ENCODE measurements around the gene RUNX1.

GRCh38 chr21:34909492-34910292 lies 139.4 kb downstream of the RUNX1 start:
- TF ChIP-seq HDAC2 (CRISPR knock-in tag; IDR thresholded peaks at IDR 0.05), result no peak
- no peak for TF ChIP-seq KDM5A (IDR thresholded peaks at IDR 0.05; ENCODE audit: borderline replicate concordance, low read length)
- TF ChIP-seq HNF4A (CRISPR knock-in tag; IDR thresholded peaks at IDR 0.05), result no peak
- no peak for TF ChIP-seq SMARCC2 (IDR thresholded peaks at IDR 0.05)
- TF ChIP-seq JUND (CRISPR knock-in tag; IDR thresholded peaks at IDR 0.05), result no peak

All from HepG2 (cell line).